ENCODE measurements around the gene GXYLT1. TPM values are rescaled to one million over a fixed set of nuclear protein-coding genes. Genes with fewer than 3 reads are reported as not detected.

GXYLT1 gene
- total and polyA plus RNA-seq, 2 experiments from 2014 or later: 9.0 to 28.8 TPM

- WGBS (ENCODE audit: low lambda C conversion rate, missing lambda C conversion rate): 65% methylated on average over 4 of the region's 4 CpGs
- no peak overlapping the region for H3K4me2 ChIP-seq
- no peaks in the 10 kb centered on the region for H3K27me3 ChIP-seq
- no peaks in the 10 kb centered on the region for H3K36me3 ChIP-seq (replicated peaks; ENCODE audit: insufficient read depth, low read depth)
- no peaks in the 10 kb centered on the region for H3K9me2 ChIP-seq (replicated peaks; ENCODE audit: insufficient read depth)
- H3K4me3 ChIP-seq: no peak overlapping the region
- no peak for DNase-seq (ENCODE audit: low spot score)
- no peaks in the 10 kb centered on the region for H3K9me3 ChIP-seq (ENCODE audit: low read depth)
- no peaks in the 10 kb centered on the region for H3K4me1 ChIP-seq (ENCODE audit: insufficient read depth)
- no peak for TF ChIP-seq EZH2 (IDR thresholded peaks at IDR 0.05; ENCODE audit: borderline replicate concordance)
- no peak for TF ChIP-seq EZH2phosphoT487 (IDR thresholded peaks at IDR 0.05; ENCODE audit: low read depth, severe bottlenecking, unreplicated experiment)
- TF ChIP-seq CTCF (IDR thresholded peaks at IDR 0.05; ENCODE audit: poor library complexity): no peak
- H4K20me1 ChIP-seq (ENCODE audit: insufficient read depth, poor library complexity, severe bottlenecking): no peaks in the 10 kb centered on the region
- no peaks in the 10 kb centered on the region for H3K79me2 ChIP-seq
- no peak overlapping the region for H2AFZ ChIP-seq
- H3K27ac ChIP-seq: no peak overlapping the region
Measured at GRCh38 chr12:42031847-42032564, 112.7 kb downstream of the GXYLT1 start.

Other genes with a start within 250 kb of the GXYLT1 start
- 21.4 and 35.5 TPM in 2 replicates for gene YAF2, start 93.4 kb upstream of the GXYLT1 start, total RNA-seq
- 15.3 and 19.6 TPM in 2 replicates for gene YAF2, start 93.4 kb upstream of the GXYLT1 start, polyA plus RNA-seq
- gene ZCRB1, start 181.2 kb upstream of the GXYLT1 start, total RNA-seq: 25.6 and 27.7 TPM in 2 replicates
- gene ZCRB1, start 181.2 kb upstream of the GXYLT1 start, polyA plus RNA-seq: 70.1 and 85.9 TPM in 2 replicates
- 61.1 and 65.4 TPM in 2 replicates for gene PPHLN1, start 181.3 kb upstream of the GXYLT1 start, total RNA-seq
- 38.1 and 53.9 TPM in 2 replicates for gene PPHLN1, start 181.3 kb upstream of the GXYLT1 start, polyA plus RNA-seq